ENCODE results near the gene PCDHGA8. TPM values are rescaled to one million over a fixed set of nuclear protein-coding genes. Genes with fewer than 3 reads are reported as not detected.

Gene PCDHGA8
- total and polyA plus RNA-seq, 8 donors: 0.12 to 1.1 (median 0.84) TPM

DNA sequence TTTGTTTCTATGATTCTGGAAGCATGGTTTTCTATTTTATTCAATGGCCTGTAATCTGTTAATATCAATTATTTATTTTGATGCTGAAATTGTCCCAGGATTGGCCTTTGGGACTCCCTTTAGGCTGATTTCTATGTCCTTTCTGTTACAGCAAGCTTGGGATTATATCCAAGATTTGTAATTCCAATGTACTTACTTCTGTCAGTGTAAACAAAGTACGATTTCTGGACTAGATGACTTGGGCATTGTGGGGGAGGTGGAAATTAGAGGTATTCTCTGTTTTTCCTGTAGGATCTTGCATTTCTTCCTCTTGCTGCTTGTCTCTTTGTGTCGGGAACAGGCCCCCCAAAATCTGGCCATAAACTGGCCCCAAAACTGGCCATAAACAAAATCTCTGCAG, 41.6 kb downstream of the PCDHGA8 start:
- no peak for FAIRE-seq
- TF ChIP-seq, protein P1, sequence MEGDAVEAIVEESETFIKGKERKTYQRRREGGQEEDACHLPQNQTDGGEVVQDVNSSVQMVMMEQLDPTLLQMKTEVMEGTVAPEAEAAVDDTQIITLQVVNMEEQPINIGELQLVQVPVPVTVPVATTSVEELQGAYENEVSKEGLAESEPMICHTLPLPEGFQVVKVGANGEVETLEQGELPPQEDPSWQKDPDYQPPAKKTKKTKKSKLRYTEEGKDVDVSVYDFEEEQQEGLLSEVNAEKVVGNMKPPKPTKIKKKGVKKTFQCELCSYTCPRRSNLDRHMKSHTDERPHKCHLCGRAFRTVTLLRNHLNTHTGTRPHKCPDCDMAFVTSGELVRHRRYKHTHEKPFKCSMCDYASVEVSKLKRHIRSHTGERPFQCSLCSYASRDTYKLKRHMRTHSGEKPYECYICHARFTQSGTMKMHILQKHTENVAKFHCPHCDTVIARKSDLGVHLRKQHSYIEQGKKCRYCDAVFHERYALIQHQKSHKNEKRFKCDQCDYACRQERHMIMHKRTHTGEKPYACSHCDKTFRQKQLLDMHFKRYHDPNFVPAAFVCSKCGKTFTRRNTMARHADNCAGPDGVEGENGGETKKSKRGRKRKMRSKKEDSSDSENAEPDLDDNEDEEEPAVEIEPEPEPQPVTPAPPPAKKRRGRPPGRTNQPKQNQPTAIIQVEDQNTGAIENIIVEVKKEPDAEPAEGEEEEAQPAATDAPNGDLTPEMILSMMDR (IDR thresholded peaks at IDR 0.05): no peak

DNA sequence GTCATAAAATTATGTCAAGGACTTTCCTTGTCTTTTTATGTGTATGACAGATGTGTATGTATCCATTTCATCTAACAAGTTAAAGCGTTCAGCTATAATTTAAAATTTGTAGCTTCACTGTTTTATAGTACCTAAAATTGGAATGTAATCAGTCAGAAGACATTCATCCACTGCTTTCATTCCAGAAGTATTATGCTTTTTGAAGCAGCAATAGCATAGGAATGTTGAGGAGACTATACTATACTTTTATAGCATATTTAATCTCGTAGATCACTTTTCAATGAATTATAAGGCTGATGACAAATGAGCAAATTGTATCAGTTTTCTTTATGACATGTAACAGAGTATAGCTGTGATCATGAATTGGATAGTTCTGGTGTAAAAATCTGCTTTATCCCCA, 44.8 kb downstream of the PCDHGA8 start:
- TF ChIP-seq, protein P1 (IDR thresholded peaks at IDR 0.05): no peak
- Histone ChIP-seq H3K9me3 (no peaks in the 10 kb centered on the region), H3K27me3 (no peaks in the 10 kb centered on the region), H3K4me3 (no peak overlapping the region), H3K27ac (no peak overlapping the region), H3K36me3 (no peaks in the 10 kb centered on the region), H3K4me1 (no peaks in the 10 kb centered on the region)
- no peak for ATAC-seq
- DNase-seq: no peak
- intact Hi-C loops (cut with DNase I): no loop called here
- FAIRE-seq: no peak
- WGBS, 2 donors: 89 to 90% methylated on average over 2 of the region's 2 CpGs

More for the DNA sequence above, 41.6 kb downstream of the PCDHGA8 start:
- DNase-seq (no peak), ATAC-seq (no peak)
- Histone ChIP-seq H3K36me3 (no peaks in the 10 kb centered on the region), H3K4me3 (no peak overlapping the region), H3K9me3 (peaks cover 0 to 14% (median 0%) of the 10 kb centered on the region in 4 donors), H3K27me3 (no peaks in the 10 kb centered on the region), H3K4me1 (no peaks in the 10 kb centered on the region), H3K27ac (no peak overlapping the region)
- intact Hi-C loops (cut with DNase I): no loop called here
- WGBS, 2 donors: 72 to 76% methylated on average over 2 of the region's 2 CpGs

DNA sequence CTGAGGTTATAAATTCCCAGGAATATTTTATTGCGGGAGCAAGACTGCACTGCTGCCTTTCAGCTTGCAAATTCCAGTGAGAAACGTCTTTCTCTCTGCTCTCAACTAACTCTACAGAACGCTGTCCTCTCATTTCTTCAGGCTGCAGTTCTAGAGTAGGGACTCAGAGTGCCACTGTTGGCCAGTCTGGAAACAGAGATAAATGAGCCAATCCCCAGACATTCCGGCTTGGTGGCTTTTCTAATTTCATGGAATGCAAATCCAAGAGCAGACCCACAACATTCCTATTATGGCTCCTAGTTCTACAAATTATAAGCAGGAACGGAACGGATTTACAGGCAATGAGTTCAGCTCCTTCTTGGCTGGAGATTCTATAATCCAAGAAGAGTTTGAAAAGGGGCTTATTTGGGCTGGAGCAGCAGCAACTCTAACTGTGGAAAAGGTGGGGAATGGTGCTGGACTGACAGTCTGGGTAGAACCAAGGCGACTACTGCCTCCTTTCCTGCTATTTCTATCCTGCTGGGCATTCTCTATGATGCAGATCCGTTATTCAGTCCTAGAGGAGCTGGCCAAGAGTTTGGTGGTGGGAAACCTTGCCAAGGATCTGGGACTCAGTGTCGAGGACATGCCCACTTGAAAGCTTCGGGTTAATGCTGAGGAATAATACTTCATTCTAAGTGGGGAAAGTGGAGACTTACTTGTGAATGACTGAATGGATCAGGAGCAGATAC, 47.1 kb downstream of the PCDHGA8 start:
- ATAC-seq: no peak
- no peaks in the 10 kb centered on the region for H3K9me3 ChIP-seq
- DNase-seq: no peak
- no peak overlapping the region for H3K27ac ChIP-seq
- TF ChIP-seq, protein P1 (IDR thresholded peaks at IDR 0.05): no peak
- whole genome bisulfite sequencing, 2 donors: 61 to 70% methylated on average over 10 of the region's 10 CpGs
- H3K4me3 ChIP-seq: no peak overlapping the region
- H3K27me3 ChIP-seq: no peaks in the 10 kb centered on the region
- no peaks in the 10 kb centered on the region for H3K4me1 ChIP-seq
- intact Hi-C loops (cut with DNase I): no loop called here
- FAIRE-seq: no peak
- no peaks in the 10 kb centered on the region for H3K36me3 ChIP-seq

DNA sequence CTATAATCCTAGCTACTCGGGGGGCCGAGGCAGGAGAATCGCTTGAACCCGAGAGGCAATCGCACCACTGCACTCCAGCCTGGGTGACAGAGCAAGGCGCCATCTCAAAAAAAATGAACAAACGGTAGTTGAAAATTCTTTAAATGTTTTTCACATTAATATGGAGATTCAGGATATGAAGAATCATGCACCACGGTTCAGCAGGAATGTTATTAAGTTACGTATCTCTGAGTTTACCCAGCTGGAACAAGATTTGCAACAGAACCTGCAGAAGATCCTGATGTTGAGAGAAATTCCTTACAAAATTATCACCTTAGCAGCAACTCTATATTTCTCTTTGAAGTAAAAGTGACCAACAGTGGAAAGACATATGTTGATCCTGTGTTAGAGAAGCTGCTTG, 47.9 kb downstream of the PCDHGA8 start:
- Histone ChIP-seq H3K4me3 (no peak overlapping the region), H3K27ac (no peak overlapping the region), H3K27me3 (no peaks in the 10 kb centered on the region), H3K9me3 (no peaks in the 10 kb centered on the region), H3K36me3 (no peaks in the 10 kb centered on the region), H3K4me1 (no peaks in the 10 kb centered on the region)
- FAIRE-seq (no peak), DNase-seq (no peak), ATAC-seq (no peak)
- 92 to 94% methylated on average over 9 of the region's 9 CpGs for WGBS, 2 donors
- intact Hi-C loops (cut with DNase I): no loop called here
- TF ChIP-seq, protein P1 (IDR thresholded peaks at IDR 0.05): no peak

DNA sequence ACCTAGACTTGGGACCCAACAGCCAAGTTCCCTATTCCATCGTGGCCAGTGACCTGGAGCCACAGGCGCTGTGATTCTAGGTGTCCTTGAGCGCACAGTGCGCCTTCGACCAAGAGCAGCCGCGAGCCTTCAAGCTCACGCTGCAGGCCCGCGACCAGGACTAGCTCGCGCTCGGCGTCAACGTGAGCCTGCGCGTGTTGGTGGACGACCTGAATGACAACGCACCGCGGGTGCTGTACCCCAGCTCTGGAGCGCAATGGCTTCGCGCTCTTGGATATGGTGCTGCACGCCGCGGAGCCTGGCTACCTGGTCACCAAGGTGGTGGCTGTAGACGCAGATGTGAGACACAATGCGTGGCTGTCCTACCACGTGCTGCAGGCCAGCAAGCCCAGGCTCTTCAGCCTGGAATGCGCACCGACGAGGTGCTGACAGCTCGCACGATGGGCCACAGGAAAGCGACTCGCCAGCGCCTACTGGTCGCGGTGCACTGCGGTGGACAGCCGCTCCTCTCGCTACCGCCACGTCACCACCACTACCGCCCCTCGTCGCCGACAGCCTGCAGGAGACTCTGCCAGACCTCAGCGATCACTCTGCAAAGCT, 49.2 kb downstream of the PCDHGA8 start:
- intact Hi-C loops (cut with DNase I): no loop called here
- FAIRE-seq: no peak

More for the DNA sequence above, 49.2 kb downstream of the PCDHGA8 start:
- DNase-seq (peak in 1 of 6 donors; percentile 32), ATAC-seq (no peak)
- Histone ChIP-seq H3K27me3 (no peaks in the 10 kb centered on the region), H3K27ac (no peak overlapping the region), H3K9me3 (no peaks in the 10 kb centered on the region), H3K4me3 (no peak overlapping the region), H3K36me3 (no peaks in the 10 kb centered on the region), H3K4me1 (no peaks in the 10 kb centered on the region)
- TF ChIP-seq, protein P1 (IDR thresholded peaks at IDR 0.05): no peak
- WGBS, 2 donors: 39 to 45% methylated on average over 50 of the region's 50 CpGs

Data from pancreas (tissue), 10 donors.